GM12878 (cell line): Measurements from ENCODE around the gene ZNF341. TPM values are rescaled to one million over a fixed set of nuclear protein-coding genes. Genes with fewer than 3 reads are reported as not detected.

Experiments
- ATAC-seq: fragments of 200-7000 bp; cut with Tn5 transposase; 3 replicates; pipeline ENCODE4 v1.9.1; 2020; ENCODE audit warnings: mild to moderate bottlenecking, moderate library complexity
- BruUV-seq: library from RNA; stranded (reverse); fragments of 400-500 nt; replicated peaks from 2 replicates; lab custom pipeline; 2021; lab: Mats Ljungman, UMichigan
- CTCF ChIA-PET: fragments of 300-600 bp; sonication (Branson Sonifier 250); formaldehyde crosslinking; extraction: SDS; loops from one replicate; lab custom pipeline; 2021; ENCODE audit warnings: inconsistent platforms; lab: Yijun Ruan, JAX
- POLR2A ChIA-PET: fragments of 350-600 bp; formaldehyde crosslinking; extraction: SDS; loops from one replicate; lab custom pipeline; 2021; ENCODE audit warnings: inconsistent platforms; lab: Charles Lee
- RAD21 ChIA-PET: fragments of 300-600 bp; sonication (Branson Sonifier 250); formaldehyde crosslinking; loops from one replicate; lab custom pipeline; 2023; ENCODE audit warnings: antibody characterized with exemption; ENCODE audit not compliant: unreplicated experiment; lab: Charles Lee
- SMC1A ChIA-PET: fragments of 300-600 bp; sonication (Branson Sonifier 250); formaldehyde crosslinking; loops from one replicate; lab custom pipeline; 2023; ENCODE audit not compliant: unreplicated experiment, uncharacterized antibody; lab: Charles Lee
- DNase-seq: peaks from one replicate; pipeline ENCODE4 v3.0.0-alpha.2; 2011; ENCODE audit warnings: low read depth, low spot score
- FAIRE-seq: peaks from 3 replicates; lab custom pipeline; 2011; peaks lifted over from hg19 to GRCh38; lab: Jason Lieb, UNC
- H2AFZ ChIP-seq: 2 replicates; pipeline ENCODE4 v1.6.0; 2011; ENCODE audit warnings: low read depth, low read length, control low read depth; ENCODE audit not compliant: control insufficient read depth
- H3K27ac ChIP-seq: 2 replicates; pipeline ENCODE4 v1.5.1; 2011; ENCODE audit warnings: control low read depth; ENCODE audit not compliant: control insufficient read depth, insufficient read depth
- H3K27me3 ChIP-seq, 2 experiments: replicated peaks in 1 of 2; 2 replicates each; pipeline versions ENCODE4 v1.6.0 to v1.6.1; 2011; ENCODE audit warnings: low read length in 1 of 2; ENCODE audit not compliant: control insufficient read depth in 2 of 2, insufficient read depth in 2 of 2
- H3K36me3 ChIP-seq, 2 experiments: 2 replicates each; pipeline ENCODE4 v1.5.1; 2011; ENCODE audit warnings: low read length in 1 of 2; ENCODE audit not compliant: control insufficient read depth in 2 of 2, insufficient read depth in 2 of 2
- H3K4me1 ChIP-seq: 2 replicates; pipeline ENCODE4 v1.6.1; 2011; ENCODE audit warnings: mild to moderate bottlenecking, low read length, moderate library complexity, mixed read lengths; ENCODE audit not compliant: control insufficient read depth, insufficient read depth
- H3K4me2 ChIP-seq: 2 replicates; pipeline ENCODE4 v1.6.0; 2011; ENCODE audit warnings: control low read depth; ENCODE audit not compliant: control insufficient read depth, insufficient read depth
- H3K4me3 ChIP-seq: fragments of 200-600 bp; sonication (generic); 2 replicates; pipeline ENCODE4 v1.5.1; 2016
- H3K79me2 ChIP-seq: 2 replicates; pipeline ENCODE4 v1.6.0; 2011; ENCODE audit warnings: low read length; ENCODE audit not compliant: control insufficient read depth, insufficient read depth
- H3K9ac ChIP-seq: 2 replicates; pipeline ENCODE4 v1.8.0; 2011; ENCODE audit warnings: low read length, control low read depth, mixed read lengths; ENCODE audit not compliant: control insufficient read depth, insufficient read depth
- H3K9me3 ChIP-seq: replicated peaks from 3 replicates; pipeline ENCODE4 v1.5.1; 2011; ENCODE audit warnings: mild to moderate bottlenecking, low read length; ENCODE audit not compliant: control insufficient read depth, insufficient read depth
- H4K20me1 ChIP-seq: 2 replicates; pipeline ENCODE4 v1.6.0; 2011; ENCODE audit not compliant: control insufficient read depth, insufficient read depth
- EED ChIP-seq: sonication (generic); IDR thresholded peaks from 2 replicates; pipeline ENCODE4 v1.6.1; 2016; ENCODE audit warnings: antibody characterized with exemption, low read depth
- ELK1 ChIP-seq: IDR thresholded peaks from 2 replicates; pipeline ENCODE4 v1.6.1; 2012; ENCODE audit warnings: low read depth, low read length, improper control_type of control experiment
- ETV6 ChIP-seq, 2 experiments: fragments of 450-650 bp in 1 of 2; IDR thresholded peaks in 1 of 2; conservative IDR thresholded peaks in 1 of 2; 2 replicates each; pipeline ENCODE4 v1.6.1; 2014; ENCODE audit warnings: antibody characterized with exemption in 1 of 2, borderline replicate concordance in 1 of 2, low read depth in 1 of 2, mild to moderate bottlenecking in 1 of 2, moderate library complexity in 1 of 2
- IKZF1 ChIP-seq: fragments of 450-650 bp; conservative IDR thresholded peaks from 2 replicates; pipeline ENCODE4 v1.6.1; 2017; ENCODE audit warnings: antibody characterized with exemption, mild to moderate bottlenecking
- IKZF2 ChIP-seq, 2 experiments: fragments of 450-650 bp; IDR thresholded peaks; 2 replicates each; pipeline ENCODE4 v1.6.1; 2017; ENCODE audit warnings: mild to moderate bottlenecking in 2 of 2, moderate library complexity in 2 of 2
- MXI1 ChIP-seq: fragments of 150-350 bp; IDR thresholded peaks from 2 replicates; pipeline ENCODE4 v1.6.1; 2011; ENCODE audit warnings: low read depth, mild to moderate bottlenecking, inconsistent platforms, low read length, improper control_type of control experiment
- PAX5 ChIP-seq: IDR thresholded peaks from 2 replicates; pipeline ENCODE4 v1.6.1; 2011; ENCODE audit warnings: low read depth, low read length, borderline replicate concordance
- RELB ChIP-seq: fragments of 450-650 bp; IDR thresholded peaks from 2 replicates; pipeline ENCODE4 v1.6.1; 2017; ENCODE audit warnings: low read depth, mild to moderate bottlenecking, moderate library complexity
- SIN3A ChIP-seq: IDR thresholded peaks from 2 replicates; pipeline ENCODE4 v1.6.1; 2012; ENCODE audit warnings: low read depth, low read length, improper control_type of control experiment
- ZBTB4 ChIP-seq: fragments of 450-650 bp; formaldehyde crosslinking; IDR thresholded peaks from 2 replicates; pipeline ENCODE4 v1.4.0; 2022; ENCODE audit warnings: mild to moderate bottlenecking, moderate library complexity
- WGBS: methylation state at CpG from one replicate; pipeline ENCODE4 v1.1.6; 2016; ENCODE audit warnings: low lambda C conversion rate; ENCODE audit not compliant: insufficient replicate concordance, insufficient coverage; ENCODE audit errors: missing lambda C conversion rate; 5-methylcytosine and 5-hydroxymethylcytosine counted together
- in situ Hi-C: fragments of 300-500 bp; cut with MboI; formaldehyde crosslinking; loops from 9 replicates; pipeline ENCODE4 v1.14.3; 2018; ENCODE audit warnings: mixed read lengths
- intact Hi-C: fragments of 100-400 bp; cut with micrococcal nuclease; formaldehyde crosslinking; loops from one replicate; pipeline ENCODE4 v1.14.2; 2022; ENCODE audit not compliant: unreplicated experiment
- polyA plus RNA-seq, 11 experiments: library from polyadenylated mRNA; depleted of rRNA in 4 of 11; unstranded in 6 of 11; stranded (reverse) in 5 of 11; fragments of >200 nt; fragmentation: Nextera tagmentation in 4 of 11; fragmentation: Illumina TruSeq in 1 of 11; extraction: Ambion mirVana in 4 of 11; extraction: Trizol in 1 of 11; gene quantifications; 1 replicate in 1 of 11; 2 replicates in 10 of 11; pipeline versions ENCODE4 v1.2.1 to v1.2.3, GENCODE V29; 2011 to 2016; ENCODE audit warnings: inconsistent platforms in 2 of 11, missing spikeins in 2 of 11, low read depth in 1 of 11
- total RNA-seq, 4 experiments: library from RNA; depleted of rRNA in 3 of 4; stranded (reverse); fragments of >200 nt in 3 of 4; fragmentation: Illumina TruSeq in 1 of 4; extraction: Trizol in 1 of 4; gene quantifications; 2 replicates each; pipeline versions ENCODE4 v1.2.1 to v1.2.3, GENCODE V29; 2013 to 2021
- TF ChIP-seq, protein P1 (sequence below): IDR thresholded peaks from 2 replicates; pipeline ENCODE4 v1.6.1; 2012; ENCODE audit warnings: low read depth, low read length, improper control_type of control experiment

The ZNF341 gene
- total and polyA plus RNA-seq, 10 of the 15 experiments (the other 5 are each of a cell fraction or from before 2014, with no cell fraction given): 0.18 to 5.0 (median 2.6) TPM

- Histone ChIP-seq H3K4me1 (peaks cover 4% of the 10 kb centered on the region; the same call in 1 of the 2 replicates), H3K79me2 (peaks cover 58% of the 10 kb centered on the region), H3K27me3 (no peaks in the 10 kb centered on the region), H4K20me1 (no peaks in the 10 kb centered on the region; the same call in 1 of the 2 replicates), H3K9ac (peak overlapping the region; percentile 96), H3K36me3 (0 out of 4 replicates have a peak, but pooled peaks cover 0 to 4% of the 10 kb centered on the region in 2 experiments), H3K4me3 (peak overlapping the region; percentile 97), H3K27ac (peak overlapping the region; percentile 90), H2AFZ (no peak overlapping the region), H3K4me2 (peak overlapping the region; percentile 82), H3K9me3 (no peaks in the 10 kb centered on the region)
- peak; percentile 8; the same call in 2 of the 3 replicates for ATAC-seq
- SMC1A ChIA-PET: interaction anchor here (1.0 to 6.3 kb wide), 10 partner anchors 8 to 80 kb away, joined by 3 to 26 read pairs (median 5); no protein-coding TSS in a partner anchor
- in situ Hi-C loops: no loop called here
- peak; percentile 11; the same call in 1 of the 2 replicates for TF ChIP-seq EED
- peak; percentile 52 for TF ChIP-seq MXI1
- peak in 1 of 2 experiments; percentile 22; a peak in 1 of 4 replicates for TF ChIP-seq ETV6 (conservative IDR thresholded peaks at IDR 0.05 in 1 of 2, IDR thresholded peaks at IDR 0.05 in 1 of 2; ENCODE audit: borderline replicate concordance in 1 of 2, low read depth in 1 of 2)
- TF ChIP-seq, protein P1, sequence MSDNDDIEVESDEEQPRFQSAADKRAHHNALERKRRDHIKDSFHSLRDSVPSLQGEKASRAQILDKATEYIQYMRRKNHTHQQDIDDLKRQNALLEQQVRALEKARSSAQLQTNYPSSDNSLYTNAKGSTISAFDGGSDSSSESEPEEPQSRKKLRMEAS: no peak
- no peak for TF ChIP-seq PAX5
- peak; percentile 38; the same call in 1 of the 2 replicates for TF ChIP-seq RELB
- peak; percentile 27; the same call in 1 of the 2 replicates for TF ChIP-seq IKZF1
- 0 out of 2 replicates have a peak, but pooled peaks have one; percentile 14 for TF ChIP-seq ELK1
- TF ChIP-seq SIN3A: 0 out of 2 replicates have a peak, but pooled peaks have one; percentile 36
- TF ChIP-seq ZBTB4 (CRISPR knock-in tag): no peak
- peak in 1 of 2 experiments; percentile 40; a peak in 1 of 4 replicates for TF ChIP-seq IKZF2 (IDR thresholded peaks at IDR 0.05)
- POLR2A ChIA-PET: interaction anchor here (0.6 to 2.1 kb wide), 9 partner anchors 15 to 1812 kb away, joined by 3 to 14 read pairs (median 4); partner anchors contain the start of genes RALY and ZNF341
- CTCF ChIA-PET: interaction anchor here (0.5 to 3.2 kb wide), 7 partner anchors 13 to 79 kb away, joined by 3 to 19 read pairs (median 4); no protein-coding TSS in a partner anchor
- no peak for FAIRE-seq
- 5% methylated on average over 14 of the region's 14 CpGs for WGBS
- RAD21 ChIA-PET: interaction anchor here (0.7 to 2.7 kb wide), 7 partner anchors 13 to 296 kb away, joined by 3 to 10 read pairs (median 3); partner anchors contain the start of gene PXMP4
- BruUV-seq: TSS peak; percentile 58
- DNase-seq: no peak
- intact Hi-C loops: loop anchor here (5.0 kb wide), 1 partner anchor 80 kb away; the partner anchor contains the start of gene ZNF341
Measured at GRCh38 chr20:33812152-33812849, 80.5 kb downstream of the ZNF341 start.
